Sigmoid colon (tissue), 7 donors: ENCODE results near the gene FLRT1. TPM values are rescaled to one million over a fixed set of nuclear protein-coding genes. Genes with fewer than 3 reads are reported as not detected.

Source experiments
- DNase-seq: peaks from one replicate; pipeline ENCODE4 v3.0.0-alpha.2; 2019
- H3K27ac ChIP-seq, 4 donors: fragments of 200-600 bp; sonication (generic); one replicate each; pipeline ENCODE4 v1.5.1; 2016 to 2019; ENCODE audit warnings: mild to moderate bottlenecking in 1 of 4
- H3K27me3 ChIP-seq, 3 donors: fragments of 200-600 bp; sonication (generic); one replicate each; pipeline ENCODE4 v1.5.1; 2019; ENCODE audit warnings: mild to moderate bottlenecking in 1 of 3
- H3K36me3 ChIP-seq, 4 donors: fragments of 200-600 bp; sonication (generic); one replicate each; pipeline ENCODE4 v1.5.1; 2016 to 2019
- H3K4me1 ChIP-seq, 4 donors: fragments of 200-600 bp; sonication (generic); one replicate each; pipeline ENCODE4 v1.5.1; 2017 to 2019
- H3K4me3 ChIP-seq, 4 donors: fragments of 200-600 bp; sonication (generic); one replicate each; pipeline ENCODE4 v1.5.1; 2017 to 2019; ENCODE audit warnings: mild to moderate bottlenecking in 2 of 4, moderate library complexity in 1 of 4
- H3K9me3 ChIP-seq, 4 donors: fragments of 200-600 bp in 3 of 4; sonication (generic) in 3 of 4; one replicate each; pipeline versions ENCODE4 v1.5.1 to v1.6.1; 2013 to 2019
- EP300 ChIP-seq, 4 donors: sonication (generic); formaldehyde crosslinking; IDR thresholded peaks; one replicate each; pipeline ENCODE4 v1.6.1; 2017; ENCODE audit warnings: antibody characterized with exemption in 4 of 4
- POLR2A ChIP-seq, 2 donors: fragments of 450-650 bp; IDR thresholded peaks; one replicate each; pipeline ENCODE4 v1.6.1; 2016; ENCODE audit warnings: antibody characterized with exemption in 2 of 2, mild to moderate bottlenecking in 2 of 2, moderate library complexity in 2 of 2
- POLR2AphosphoS5 ChIP-seq, 4 donors: sonication (generic); formaldehyde crosslinking; IDR thresholded peaks; one replicate each; pipeline ENCODE4 v1.6.1; 2017; ENCODE audit warnings: antibody characterized with exemption in 4 of 4
- WGBS, 2 donors: extraction: QIAGEN DNeasy Blood & Tissue Kit; methylation state at CpG; one replicate each; pipeline ENCODE4 v1.1.7; 2013; 5-methylcytosine and 5-hydroxymethylcytosine counted together
- intact Hi-C: fragments of 100-400 bp; cut with DNase I; formaldehyde crosslinking; loops from one replicate; pipeline ENCODE4 v1.15.1; 2023
- polyA plus RNA-seq, 3 donors: library from polyadenylated mRNA; stranded (reverse); fragments of 200-250 nt; gene quantifications; one replicate each; pipeline ENCODE4 v1.2.3, GENCODE V29; 2013
- total RNA-seq, 4 donors: library from RNA; depleted of rRNA; stranded (reverse); fragments of >200 nt; gene quantifications; one replicate each; pipeline ENCODE4 v1.1.0, GENCODE V29; 2016
- TF ChIP-seq, protein P1 (sequence below), 4 experiments: fragments of 450-650 bp in 3 of 4; fragments of 200-600 bp in 1 of 4; IDR thresholded peaks; one replicate each; pipeline ENCODE4 v1.5.1; 2016 to 2019; ENCODE audit warnings: antibody characterized with exemption in 4 of 4, mild to moderate bottlenecking in 3 of 4, moderate library complexity in 2 of 4
- donor health status: healthy with polysubstance abuse.
- donor health status: Bipolar disorder and iron deficiency.
- donor health status: healthy.

FLRT1 gene
- total and polyA plus RNA-seq, 7 donors = 0.66 to 6.9 (median 2.9) TPM; not detected in 2

DNA sequence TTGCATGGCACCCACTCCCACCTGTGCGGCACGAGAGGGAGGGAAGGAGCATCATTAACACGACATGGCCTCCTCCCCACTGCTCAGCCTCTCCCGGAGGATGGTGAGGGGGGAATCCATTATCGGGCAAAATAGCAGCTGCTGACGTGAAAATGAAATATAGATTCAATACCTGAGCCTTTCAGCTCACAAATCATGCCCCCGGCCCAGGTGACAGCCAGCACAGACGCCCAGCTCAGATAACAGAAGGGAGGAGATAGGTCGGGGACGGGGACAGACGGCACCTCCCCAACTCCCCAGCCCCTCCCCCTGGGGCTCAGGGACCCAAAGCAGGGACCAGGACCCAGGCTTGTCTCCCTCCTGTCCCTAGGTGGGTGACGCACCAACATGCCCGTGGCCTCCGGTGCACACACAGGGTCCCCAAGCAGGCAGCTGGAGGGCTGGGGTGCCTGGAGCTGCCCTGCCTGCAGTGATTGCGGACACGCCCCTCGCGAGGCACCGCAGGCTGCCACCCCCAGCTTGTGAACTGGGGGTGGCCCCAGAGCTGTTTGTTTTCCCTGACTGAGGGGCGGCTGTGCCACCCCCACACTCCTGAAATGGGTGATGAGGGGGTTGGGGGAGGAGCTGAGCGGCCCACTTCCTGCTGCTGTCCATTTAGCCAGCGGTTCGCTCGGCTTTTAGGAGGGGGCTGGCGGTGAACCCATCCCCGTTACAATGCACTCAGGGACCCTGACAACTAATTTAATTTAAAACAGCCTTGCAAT, 31.7 kb downstream of the FLRT1 start:
- Histone ChIP-seq H3K27me3 (no peaks in the 10 kb centered on the region), H3K4me3 (no peak overlapping the region), H3K36me3 (no peaks in the 10 kb centered on the region), H3K9me3 (no peaks in the 10 kb centered on the region), H3K27ac (no peak overlapping the region), H3K4me1 (peaks cover 0 to 29% (median 13%) of the 10 kb centered on the region in 4 donors)
- intact Hi-C loops = no loop called here
- no peak for DNase-seq
- 72 to 83% methylated on average over 26 of the region's 26 CpGs for WGBS, 2 donors
- no peak for TF ChIP-seq POLR2AphosphoS5 (IDR thresholded peaks at IDR 0.05)

DNA sequence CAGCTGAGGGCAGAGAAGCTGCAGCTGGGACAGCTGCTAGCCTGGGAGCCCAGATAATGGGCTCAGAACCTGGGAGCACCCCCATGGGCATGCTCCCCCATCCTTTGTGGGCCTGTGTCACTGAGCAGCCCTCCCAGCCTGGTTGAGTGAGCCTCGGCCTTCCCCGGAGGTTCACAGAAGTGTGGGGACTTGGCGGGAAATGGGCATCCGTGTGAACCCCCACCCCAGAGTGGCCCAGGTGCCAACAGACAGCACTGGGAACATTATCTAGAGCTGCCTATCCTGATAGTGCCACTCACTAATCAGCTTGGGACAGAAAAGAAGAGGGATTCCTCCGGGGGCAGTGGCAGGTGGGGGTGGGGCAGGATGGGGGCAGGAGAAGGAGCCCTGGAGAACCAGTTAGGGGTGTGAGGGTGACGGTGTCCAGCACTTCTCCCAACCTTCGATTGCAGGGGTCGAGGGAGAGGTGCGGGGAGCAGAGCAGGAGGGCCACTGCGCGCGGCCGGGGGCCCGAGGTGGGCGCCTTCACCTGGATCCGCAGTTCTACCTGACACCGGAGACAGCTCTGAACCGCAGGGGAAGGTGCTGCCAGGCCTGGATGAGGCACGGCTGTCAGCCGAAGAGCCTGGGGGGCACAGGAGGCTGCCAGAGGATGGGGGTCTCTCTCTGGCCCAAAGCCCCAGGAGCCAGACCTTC, 33.1 kb downstream of the FLRT1 start:
- Histone ChIP-seq H3K36me3 (no peaks in the 10 kb centered on the region), H3K4me1 (peaks cover 0 to 31% (median 15%) of the 10 kb centered on the region in 4 donors), H3K9me3 (no peaks in the 10 kb centered on the region), H3K27ac (no peak overlapping the region), H3K4me3 (no peak overlapping the region), H3K27me3 (no peaks in the 10 kb centered on the region)
- TF ChIP-seq EP300 (IDR thresholded peaks at IDR 0.05) (no peak), POLR2A (IDR thresholded peaks at IDR 0.05) (no peak), POLR2AphosphoS5 (IDR thresholded peaks at IDR 0.05) (no peak)
- TF ChIP-seq, protein P1, sequence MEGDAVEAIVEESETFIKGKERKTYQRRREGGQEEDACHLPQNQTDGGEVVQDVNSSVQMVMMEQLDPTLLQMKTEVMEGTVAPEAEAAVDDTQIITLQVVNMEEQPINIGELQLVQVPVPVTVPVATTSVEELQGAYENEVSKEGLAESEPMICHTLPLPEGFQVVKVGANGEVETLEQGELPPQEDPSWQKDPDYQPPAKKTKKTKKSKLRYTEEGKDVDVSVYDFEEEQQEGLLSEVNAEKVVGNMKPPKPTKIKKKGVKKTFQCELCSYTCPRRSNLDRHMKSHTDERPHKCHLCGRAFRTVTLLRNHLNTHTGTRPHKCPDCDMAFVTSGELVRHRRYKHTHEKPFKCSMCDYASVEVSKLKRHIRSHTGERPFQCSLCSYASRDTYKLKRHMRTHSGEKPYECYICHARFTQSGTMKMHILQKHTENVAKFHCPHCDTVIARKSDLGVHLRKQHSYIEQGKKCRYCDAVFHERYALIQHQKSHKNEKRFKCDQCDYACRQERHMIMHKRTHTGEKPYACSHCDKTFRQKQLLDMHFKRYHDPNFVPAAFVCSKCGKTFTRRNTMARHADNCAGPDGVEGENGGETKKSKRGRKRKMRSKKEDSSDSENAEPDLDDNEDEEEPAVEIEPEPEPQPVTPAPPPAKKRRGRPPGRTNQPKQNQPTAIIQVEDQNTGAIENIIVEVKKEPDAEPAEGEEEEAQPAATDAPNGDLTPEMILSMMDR (IDR thresholded peaks at IDR 0.05) = no peak
- intact Hi-C loops = no loop called here
- no peak for DNase-seq
- WGBS, 2 donors = 89 to 96% methylated on average over 20 of the region's 20 CpGs

DNA sequence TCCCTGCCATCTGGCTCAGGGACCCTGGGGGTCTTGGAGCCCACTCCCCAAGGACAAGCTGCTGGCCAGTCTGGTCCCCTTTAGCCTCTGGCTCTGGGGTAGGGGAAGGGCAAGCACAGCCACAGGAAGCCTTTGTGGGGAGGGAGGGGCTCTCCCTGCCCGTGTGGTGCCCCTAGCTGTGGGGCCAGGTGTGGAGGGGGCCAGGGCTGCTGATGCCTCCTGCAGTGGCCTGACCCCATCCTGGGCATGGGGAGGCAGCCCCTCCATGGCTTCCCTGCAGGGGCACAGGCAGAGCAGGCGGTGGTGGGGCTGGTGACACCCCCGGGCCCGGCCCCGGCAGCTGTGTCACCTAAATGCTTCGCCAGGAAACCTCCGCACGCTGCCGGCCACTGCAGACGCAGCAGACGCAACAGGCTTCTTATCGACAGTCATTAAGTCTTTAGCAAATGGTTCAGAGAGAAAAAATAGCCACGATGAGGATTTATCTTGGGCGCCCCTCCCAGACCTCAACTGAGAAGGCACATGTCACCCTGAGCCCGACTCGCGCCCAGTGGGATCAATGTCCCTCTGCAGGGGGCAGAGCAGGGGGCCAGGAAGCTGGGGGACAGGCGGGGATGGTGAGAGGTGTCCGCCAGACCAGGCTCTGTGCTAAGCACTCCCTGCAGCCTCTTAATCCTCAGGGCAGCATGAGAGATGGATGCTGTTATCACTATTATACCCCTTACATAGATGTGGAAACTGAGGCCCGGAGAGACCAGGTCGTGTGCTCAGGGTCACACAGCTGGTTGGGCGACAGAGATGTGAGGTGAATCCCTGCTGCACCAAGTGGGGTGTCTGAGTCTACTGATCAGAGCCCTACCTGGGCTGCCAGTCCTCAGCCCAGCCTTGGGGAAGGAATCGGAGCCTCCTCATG, 33.9 kb downstream of the FLRT1 start:
- no peaks in the 10 kb centered on the region for H3K27me3 ChIP-seq
- H3K27ac ChIP-seq = no peak overlapping the region
- H3K4me1 ChIP-seq = peaks cover 0 to 28% (median 10%) of the 10 kb centered on the region in 4 donors
- H3K36me3 ChIP-seq = no peaks in the 10 kb centered on the region
- no peak overlapping the region for H3K4me3 ChIP-seq
- TF ChIP-seq POLR2AphosphoS5 (IDR thresholded peaks at IDR 0.05) (no peak), POLR2A (IDR thresholded peaks at IDR 0.05) (no peak), EP300 (IDR thresholded peaks at IDR 0.05) (no peak)
- TF ChIP-seq, protein P1 (IDR thresholded peaks at IDR 0.05) = no peak
- WGBS, 2 donors = 84 to 91% methylated on average over 23 of the region's 23 CpGs
- no peaks in the 10 kb centered on the region for H3K9me3 ChIP-seq
- intact Hi-C loops = no loop called here
- no peak for DNase-seq

DNA sequence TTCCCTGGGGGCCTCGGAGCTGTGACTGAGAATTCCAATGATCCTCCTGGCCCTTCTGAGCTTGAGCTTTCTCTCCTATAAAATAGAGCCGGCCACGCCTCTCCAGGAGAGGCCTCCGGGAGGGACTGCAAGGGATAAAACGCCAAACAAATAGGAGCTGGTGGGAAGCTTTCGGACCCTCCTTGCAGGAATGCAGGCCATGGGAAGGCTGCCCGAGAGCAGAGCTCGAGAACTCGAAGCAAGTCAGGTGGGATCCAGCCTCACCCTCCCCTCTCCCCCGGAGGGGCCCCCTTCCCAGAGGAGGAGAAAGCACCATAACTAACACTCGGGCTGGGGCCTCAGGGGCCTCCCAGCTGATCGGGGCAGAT, 34.6 kb downstream of the FLRT1 start:
- no peaks in the 10 kb centered on the region for H3K36me3 ChIP-seq
- no peak overlapping the region for H3K4me3 ChIP-seq
- no peaks in the 10 kb centered on the region for H3K9me3 ChIP-seq
- peaks cover 0 to 22% (median 8%) of the 10 kb centered on the region in 4 donors for H3K4me1 ChIP-seq
- WGBS, 2 donors = 75 to 86% methylated on average over 12 of the region's 12 CpGs
- H3K27me3 ChIP-seq = no peaks in the 10 kb centered on the region
- TF ChIP-seq POLR2A (IDR thresholded peaks at IDR 0.05) (no peak), EP300 (IDR thresholded peaks at IDR 0.05) (no peak), POLR2AphosphoS5 (IDR thresholded peaks at IDR 0.05) (no peak)
- TF ChIP-seq, protein P1 (IDR thresholded peaks at IDR 0.05) = no peak
- intact Hi-C loops = no loop called here
- H3K27ac ChIP-seq = no peak overlapping the region
- DNase-seq = no peak
